ENCODE results near the gene MAST2.

The MAST2 gene

DNA sequence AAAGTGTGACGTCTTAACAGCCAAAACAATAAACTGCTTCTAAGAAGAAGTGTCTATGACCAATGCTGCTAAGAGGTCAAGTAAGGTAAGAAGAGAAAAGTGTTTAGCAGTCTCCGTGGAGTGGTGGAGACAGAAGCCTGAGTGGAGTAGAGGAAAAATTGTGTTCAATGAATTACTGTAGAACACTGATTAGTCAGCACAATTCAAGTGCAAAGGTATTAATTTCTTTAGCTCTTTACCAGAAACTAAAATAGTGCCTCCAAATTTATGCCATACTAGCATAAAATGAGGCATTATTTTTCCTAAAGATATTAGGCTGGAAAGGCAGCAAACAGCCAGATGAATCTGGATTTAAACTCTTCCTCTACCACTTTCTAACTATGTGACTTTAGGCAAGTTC, 272.9 kb downstream of the MAST2 start:
- no peak for DNase-seq

GRCh38 chr1:46077644-46078043, 274.2 kb downstream of the MAST2 start:
- no peak for DNase-seq

- no peak for DNase-seq
Measured at GRCh38 chr1:46080257-46080656, 276.8 kb downstream of the MAST2 start.

GRCh38 chr1:46081206-46081605, 277.8 kb downstream of the MAST2 start:
- DNase-seq, result no peak

- DNase-seq, result no peak
Measured at GRCh38 chr1:46081619-46082018, 278.2 kb downstream of the MAST2 start.

DNA sequence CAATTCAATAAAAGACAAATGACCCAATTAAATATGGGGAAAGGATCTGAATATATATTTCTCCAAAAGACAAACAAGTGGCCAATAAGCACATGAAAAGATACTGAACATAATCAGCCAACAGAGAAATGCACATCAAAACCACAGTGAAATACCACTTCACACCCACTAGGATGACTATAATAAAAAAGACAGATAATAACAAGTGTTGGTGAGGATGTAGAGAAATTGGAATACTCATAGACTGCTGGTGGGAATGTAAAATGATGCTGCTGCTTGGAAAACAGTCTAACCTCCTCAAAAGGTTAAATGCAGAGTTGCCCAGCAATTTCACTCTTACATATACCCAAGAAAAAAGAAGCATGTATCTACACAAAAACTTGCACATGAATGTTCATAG, 280.2 kb downstream of the MAST2 start:
- no peak for DNase-seq

DNA sequence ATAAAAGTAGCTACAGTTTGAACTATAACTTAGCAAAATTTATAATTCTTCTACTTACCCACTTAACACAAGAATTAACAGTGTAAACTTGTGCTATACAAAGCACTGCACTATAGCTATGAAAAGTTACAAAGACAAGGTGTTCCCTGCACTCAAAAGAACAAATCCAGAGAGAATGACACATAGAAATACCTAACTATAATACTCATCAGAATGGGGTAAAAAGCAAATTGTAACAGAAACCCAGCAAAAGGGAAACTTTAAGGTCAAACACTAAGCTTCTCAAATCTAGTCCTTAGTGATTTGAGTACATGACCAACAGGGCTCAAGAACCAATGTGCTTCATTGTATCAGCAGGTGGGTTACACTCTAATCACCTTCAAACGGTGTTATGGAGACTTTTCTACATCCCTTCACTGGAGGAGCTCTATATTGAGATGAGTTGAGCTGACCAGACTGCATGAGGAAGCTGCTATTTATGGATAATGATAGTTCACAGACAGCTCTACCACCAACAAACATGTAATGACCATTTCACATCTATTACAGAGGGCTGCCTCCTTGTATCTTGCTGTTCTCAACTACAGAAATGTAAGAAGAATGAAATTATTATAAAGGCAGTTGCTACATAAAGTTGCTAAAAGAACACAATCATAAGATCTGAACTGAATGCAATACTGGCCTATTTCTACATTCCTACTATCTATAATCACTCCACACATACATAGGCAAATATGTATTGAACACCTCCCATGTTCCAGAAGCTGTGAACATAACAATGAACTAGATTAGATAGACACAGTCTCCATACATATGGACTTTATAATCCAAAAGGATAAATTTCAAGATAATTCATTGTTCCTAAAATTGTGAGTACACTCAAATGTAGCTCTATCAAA, 281.4 kb downstream of the MAST2 start:
- DNase-seq, result no peak
